Trophoblast cell (in vitro differentiated cells and primary cell): ENCODE data around the gene FGR.

Experiments used
- DNase-seq, 2 donors: peaks; one replicate each; pipeline ENCODE4 v3.0.0-alpha.2; 2016
- H2AFZ ChIP-seq: 2 replicates; pipeline ENCODE4 v1.6.1; 2013; ENCODE audit warnings: low read length, moderate library complexity, mild to moderate bottlenecking; ENCODE audit not compliant: insufficient read depth, poor library complexity
- H2AK5ac ChIP-seq: 2 replicates; pipeline ENCODE4 v1.6.1; 2013; ENCODE audit warnings: mild to moderate bottlenecking, low read length
- H2BK120ac ChIP-seq: 2 replicates; pipeline ENCODE4 v1.6.1; 2013; ENCODE audit warnings: low read length, mild to moderate bottlenecking, moderate library complexity; ENCODE audit not compliant: insufficient read depth, poor library complexity
- H2BK12ac ChIP-seq: 2 replicates; pipeline ENCODE4 v1.6.1; 2013; ENCODE audit warnings: mild to moderate bottlenecking, low read length, moderate library complexity
- H2BK5ac ChIP-seq: 2 replicates; pipeline ENCODE4 v1.6.1; 2013; ENCODE audit warnings: low read length, low read depth, moderate library complexity, mild to moderate bottlenecking; ENCODE audit not compliant: poor library complexity
- H3K14ac ChIP-seq: 2 replicates; pipeline ENCODE4 v1.6.1; 2013; ENCODE audit warnings: mild to moderate bottlenecking, low read length
- H3K18ac ChIP-seq: 2 replicates; pipeline ENCODE4 v1.6.1; 2013; ENCODE audit warnings: mild to moderate bottlenecking, low read length
- H3K23ac ChIP-seq: 2 replicates; pipeline ENCODE4 v1.6.1; 2013; ENCODE audit warnings: low read length
- H3K27ac ChIP-seq: 2 replicates; pipeline ENCODE4 v1.5.1; 2013; ENCODE audit warnings: low read depth, mild to moderate bottlenecking, inconsistent platforms, low read length, moderate library complexity
- H3K27me3 ChIP-seq: 2 replicates; pipeline ENCODE4 v1.6.1; 2013; ENCODE audit warnings: inconsistent platforms, mild to moderate bottlenecking, low read length, moderate library complexity; ENCODE audit not compliant: insufficient read depth
- H3K36me3 ChIP-seq, 2 experiments: 1 replicate in 1 of 2; 2 replicates in 1 of 2; pipeline ENCODE4 v1.6.1; 2013; ENCODE audit warnings: low read length in 2 of 2, mild to moderate bottlenecking in 2 of 2, moderate library complexity in 1 of 2; ENCODE audit not compliant: insufficient read depth in 2 of 2, control insufficient read depth in 1 of 2
- H3K4ac ChIP-seq: 2 replicates; pipeline ENCODE4 v1.6.1; 2013; ENCODE audit warnings: low read depth, mild to moderate bottlenecking, low read length, moderate library complexity
- H3K4me1 ChIP-seq, 2 experiments: 1 replicate in 1 of 2; 2 replicates in 1 of 2; pipeline ENCODE4 v1.6.1; 2013; ENCODE audit warnings: low read length in 2 of 2, mild to moderate bottlenecking in 2 of 2, moderate library complexity in 1 of 2; ENCODE audit not compliant: insufficient read depth in 2 of 2, control insufficient read depth in 1 of 2
- H3K4me2 ChIP-seq: 2 replicates; pipeline ENCODE4 v1.6.1; 2013; ENCODE audit warnings: inconsistent platforms, mild to moderate bottlenecking, low read length, moderate library complexity
- H3K4me3 ChIP-seq: 2 replicates; pipeline ENCODE4 v1.5.1; 2013; ENCODE audit warnings: mild to moderate bottlenecking, low read depth, low read length, inconsistent platforms
- H3K79me1 ChIP-seq: one replicate; pipeline ENCODE4 v1.6.1; 2013; ENCODE audit warnings: low read length
- H3K79me2 ChIP-seq: 2 replicates; pipeline ENCODE4 v1.6.1; 2013; ENCODE audit warnings: low read length, mild to moderate bottlenecking; ENCODE audit not compliant: control insufficient read depth, insufficient read depth, poor library complexity
- H3K9ac ChIP-seq: 2 replicates; pipeline ENCODE4 v1.6.1; 2013; ENCODE audit warnings: mild to moderate bottlenecking, low read length
- H3K9me3 ChIP-seq: 2 replicates; pipeline ENCODE4 v1.6.1; 2013; ENCODE audit warnings: low read depth, mild to moderate bottlenecking, control low read depth, inconsistent platforms, low read length; ENCODE audit not compliant: insufficient read depth
- H4K12ac ChIP-seq: 2 replicates; pipeline ENCODE4 v1.6.1; 2013; ENCODE audit warnings: low read depth, mild to moderate bottlenecking, low read length, moderate library complexity
- H4K8ac ChIP-seq: 2 replicates; pipeline ENCODE4 v1.6.1; 2013; ENCODE audit warnings: low read depth, mild to moderate bottlenecking, low read length, moderate library complexity
- H4K91ac ChIP-seq: one replicate; pipeline ENCODE4 v1.6.1; 2013; ENCODE audit warnings: low read depth, mild to moderate bottlenecking, low read length, moderate library complexity
- WGBS: extraction: QIAGEN DNeasy Blood & Tissue Kit; methylation state at CpG from one replicate; pipeline ENCODE4 v1.1.7; 2013; ENCODE audit warnings: missing lambda C conversion rate; ENCODE audit not compliant: insufficient read length, insufficient coverage; ENCODE audit errors: extremely low coverage; 5-methylcytosine and 5-hydroxymethylcytosine counted together

FGR gene

DNA sequence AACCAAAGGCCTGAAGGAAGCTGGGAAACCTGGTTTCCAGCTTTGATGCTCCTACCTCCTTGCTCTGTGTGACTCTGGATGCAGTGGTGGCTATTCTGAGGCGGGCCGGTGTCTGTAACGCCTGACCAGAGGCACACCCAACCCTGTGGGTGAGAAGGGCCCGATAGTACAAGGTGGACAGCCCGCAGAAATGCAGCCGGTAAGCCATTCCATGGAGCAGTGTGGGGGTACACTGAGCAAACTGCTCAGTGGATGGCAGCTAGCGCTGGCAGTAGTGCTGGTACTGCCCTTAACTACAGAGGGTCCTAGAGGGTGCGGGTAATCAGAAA, 67.0 kb downstream of the FGR start:
- Histone ChIP-seq H2BK5ac (peak overlapping the region; percentile 38), H4K12ac (peak overlapping the region; percentile 22), H3K27ac (peak overlapping the region; percentile 86), H3K4me1 (peaks cover 82 to 90% of the 10 kb centered on the region in 2 experiments), H3K4me2 (peak overlapping the region; percentile 49), H3K23ac (no peak overlapping the region), H3K27me3 (no peaks in the 10 kb centered on the region), H4K8ac (peak overlapping the region; percentile 34), H3K79me1 (peaks cover 89% of the 10 kb centered on the region), H2AK5ac (peak overlapping the region; percentile 37), H3K18ac (peak overlapping the region; percentile 44), H3K79me2 (peaks cover 48% of the 10 kb centered on the region), H3K4ac (peak overlapping the region; percentile 82), H3K14ac (peak overlapping the region; percentile 53), H2BK12ac (peak overlapping the region; percentile 22), H3K4me3 (no peak overlapping the region), H2BK120ac (peak overlapping the region; percentile 59), H3K9ac (peak overlapping the region; percentile 15), H4K91ac (peak overlapping the region; percentile 78), H3K9me3 (no peaks in the 10 kb centered on the region), H2AFZ (no peak overlapping the region), H3K36me3 (peaks cover 5 to 10% of the 10 kb centered on the region in 2 experiments)
- no peak for DNase-seq
- no CpG with 5 or more reads among the region's 8 CpGs for WGBS

DNA sequence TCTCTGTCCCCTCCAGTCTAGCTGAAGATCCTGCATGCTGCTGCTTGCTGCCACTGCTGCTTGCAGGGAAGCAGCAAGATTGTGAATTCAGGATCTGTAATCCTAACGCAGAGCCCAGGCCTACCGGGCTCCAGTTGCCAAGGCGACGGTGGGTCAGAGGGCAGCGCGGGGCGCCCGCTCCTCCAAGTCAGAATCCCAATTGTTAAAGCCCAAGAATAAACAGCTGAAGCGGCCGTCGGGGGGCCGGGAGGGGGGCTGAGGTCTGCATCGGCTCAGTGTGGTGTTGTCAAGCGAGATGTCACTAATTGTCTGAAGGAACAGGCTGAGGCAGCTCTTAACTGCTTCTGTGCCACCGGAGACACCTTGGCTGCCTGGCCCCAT, 67.8 kb downstream of the FGR start:
- H3K4me2 ChIP-seq: peak overlapping the region; percentile 49
- H3K9me3 ChIP-seq: no peaks in the 10 kb centered on the region
- H2BK5ac ChIP-seq: peak overlapping the region; percentile 57
- H3K14ac ChIP-seq: peak overlapping the region; percentile 57
- H3K27me3 ChIP-seq: no peaks in the 10 kb centered on the region
- H3K27ac ChIP-seq: peak overlapping the region; percentile 86
- H3K36me3 ChIP-seq: peaks cover 5 to 10% of the 10 kb centered on the region in 2 experiments
- H3K4ac ChIP-seq: peak overlapping the region; percentile 82
- peak overlapping the region; percentile 36 for H4K8ac ChIP-seq
- no peak for DNase-seq
- H4K91ac ChIP-seq: peak overlapping the region; percentile 81
- H3K79me2 ChIP-seq: peaks cover 52% of the 10 kb centered on the region
- WGBS: no CpG with 5 or more reads among the region's 15 CpGs
- H2BK120ac ChIP-seq: peak overlapping the region; percentile 73
- peak overlapping the region; percentile 79 for H3K18ac ChIP-seq
- H3K9ac ChIP-seq: no peak overlapping the region
- H3K4me3 ChIP-seq: no peak overlapping the region
- peaks cover 82 to 90% of the 10 kb centered on the region in 2 experiments for H3K4me1 ChIP-seq
- H4K12ac ChIP-seq: no peak overlapping the region
- H2BK12ac ChIP-seq: peak overlapping the region; percentile 45
- H3K23ac ChIP-seq: no peak overlapping the region
- peaks cover 81% of the 10 kb centered on the region for H3K79me1 ChIP-seq
- peak overlapping the region; percentile 51 for H2AK5ac ChIP-seq
- peak overlapping the region; percentile 45 for H2AFZ ChIP-seq

DNA sequence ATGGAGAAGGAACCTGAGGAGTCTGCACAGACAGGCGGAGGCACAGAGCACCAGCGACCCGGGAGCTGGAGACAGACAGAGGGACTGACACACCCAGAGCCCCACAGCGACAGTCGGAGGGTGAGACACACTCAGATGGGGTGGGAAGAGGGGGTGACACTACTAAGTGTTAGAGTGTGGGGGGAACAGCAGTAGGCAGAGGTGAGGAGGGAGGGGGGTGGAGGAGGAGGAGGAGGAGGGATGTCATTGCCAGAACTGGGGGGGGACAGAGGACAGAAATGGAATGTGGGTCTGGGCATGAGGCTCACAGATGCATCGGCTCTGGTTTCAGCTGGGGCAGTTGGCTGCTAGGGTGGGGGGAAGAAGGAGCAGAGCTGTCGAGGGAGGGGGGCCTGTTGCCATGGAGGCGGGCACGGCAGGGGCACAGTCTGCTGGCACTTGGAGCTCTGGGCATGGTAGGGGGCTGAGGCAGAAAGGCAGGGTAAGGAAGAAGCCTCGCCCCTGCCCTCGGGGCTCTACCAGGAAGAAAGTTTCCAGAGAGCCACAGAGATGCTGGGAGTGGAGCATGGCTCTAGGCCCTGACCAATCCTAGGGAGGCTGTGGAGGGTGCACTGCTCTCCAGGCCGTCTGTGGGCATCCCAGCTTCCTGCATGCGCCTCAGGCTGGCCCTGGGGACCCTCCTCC, 68.4 kb downstream of the FGR start:
- Histone ChIP-seq H2BK5ac (peak overlapping the region; percentile 62), H3K79me1 (peaks cover 80% of the 10 kb centered on the region), H4K91ac (peak overlapping the region; percentile 81), H2AK5ac (peak overlapping the region; percentile 51), H2AFZ (peak overlapping the region; percentile 45), H3K79me2 (peaks cover 54% of the 10 kb centered on the region), H2BK120ac (peak overlapping the region; percentile 73), H3K36me3 (peaks cover 5 to 10% of the 10 kb centered on the region in 2 experiments), H4K8ac (peak overlapping the region; percentile 36), H3K14ac (peak overlapping the region; percentile 57), H3K9me3 (no peaks in the 10 kb centered on the region), H3K4me3 (no peak overlapping the region), H2BK12ac (peak overlapping the region; percentile 45), H3K27ac (peak overlapping the region; percentile 86), H3K4me1 (peaks cover 83 to 90% of the 10 kb centered on the region in 2 experiments), H3K18ac (peak overlapping the region; percentile 79), H4K12ac (no peak overlapping the region), H3K9ac (no peak overlapping the region), H3K27me3 (no peaks in the 10 kb centered on the region), H3K23ac (no peak overlapping the region), H3K4me2 (peak overlapping the region; percentile 42), H3K4ac (peak overlapping the region; percentile 82)
- no CpG with 5 or more reads among the region's 13 CpGs for WGBS
- no peak for DNase-seq

DNA sequence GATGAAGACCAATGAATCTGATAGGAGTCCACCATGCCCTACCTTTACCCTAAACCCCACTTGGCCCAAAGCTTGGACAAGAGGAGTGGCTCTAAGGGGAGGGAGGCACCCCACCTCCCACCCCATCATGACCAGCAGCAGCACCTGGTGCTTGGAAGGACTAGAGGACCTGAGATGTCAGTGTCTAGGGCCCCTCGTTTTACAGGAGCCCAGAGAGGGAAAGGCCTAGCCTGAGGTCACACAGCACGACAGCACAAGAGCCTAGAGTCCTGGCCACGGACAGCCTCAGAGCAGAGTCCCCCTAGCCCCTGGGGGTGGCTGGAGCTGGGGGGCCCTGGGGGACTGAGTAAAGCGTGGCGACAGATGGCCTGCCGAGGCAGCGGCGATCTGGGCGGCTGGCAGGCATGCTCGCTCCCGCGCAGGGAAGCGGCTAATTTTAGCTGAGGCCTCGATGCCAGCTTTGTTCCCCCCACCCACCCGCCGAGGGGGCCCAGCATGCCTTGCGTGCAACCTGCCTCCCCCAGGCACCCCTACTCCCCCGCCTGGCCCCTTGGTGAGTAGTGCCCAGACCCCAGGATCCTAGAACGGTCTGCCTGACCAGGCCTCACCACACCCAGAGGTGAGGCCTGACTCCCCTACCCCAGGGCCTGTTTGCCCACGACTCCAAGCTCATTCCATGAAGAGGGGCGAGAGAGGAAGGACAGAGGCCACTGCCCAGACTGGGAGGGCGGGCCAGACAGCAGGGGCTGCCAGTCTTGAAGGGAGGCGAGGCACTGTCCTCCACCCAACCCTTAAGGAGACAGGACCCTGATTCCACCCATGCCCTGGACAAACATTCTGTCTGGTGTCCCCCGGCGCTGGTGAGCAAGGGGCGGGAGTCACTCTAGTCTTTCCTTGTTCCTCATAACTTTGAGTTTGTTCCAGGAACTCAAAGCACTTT, 70.0 kb downstream of the FGR start:
- peak overlapping the region; percentile 40 for H2BK12ac ChIP-seq
- WGBS: no CpG with 5 or more reads among the region's 26 CpGs
- no peak overlapping the region for H3K4me3 ChIP-seq

More for the DNA sequence above, 70.0 kb downstream of the FGR start:
- Histone ChIP-seq H3K14ac (peak overlapping the region; percentile 41), H3K27me3 (no peaks in the 10 kb centered on the region), H3K79me1 (peaks cover 74% of the 10 kb centered on the region), H2BK5ac (peak overlapping the region; percentile 55), H2AFZ (no peak overlapping the region), H3K36me3 (peaks cover 5 to 19% of the 10 kb centered on the region in 2 experiments), H3K9ac (no peak overlapping the region), H3K4ac (peak overlapping the region; percentile 71), H3K23ac (no peak overlapping the region), H4K12ac (no peak overlapping the region), H3K18ac (peak overlapping the region; percentile 64), H3K27ac (peak overlapping the region; percentile 42), H4K91ac (peak overlapping the region; percentile 56), H3K4me2 (peak overlapping the region; percentile 20), H4K8ac (peak overlapping the region; percentile 22), H2AK5ac (peak overlapping the region; percentile 1), H3K4me1 (peaks cover 88 to 94% of the 10 kb centered on the region in 2 experiments), H3K79me2 (peaks cover 50% of the 10 kb centered on the region), H3K9me3 (no peaks in the 10 kb centered on the region), H2BK120ac (peak overlapping the region; percentile 34)
- no peak for DNase-seq
